Fibroblast of lung (primary cell): ENCODE results near the gene TMEM139.

Experiments
- CTCF ChIP-seq, 2 donors: IDR thresholded peaks in 1 of 2; conservative IDR thresholded peaks in 1 of 2; 1 replicate in 1 of 2; 2 replicates in 1 of 2; pipeline ENCODE4 v1.5.1; 2011 to 2012; ENCODE audit warnings: low read length in 2 of 2, control low read depth in 1 of 2, inconsistent platforms in 1 of 2, low read depth in 1 of 2, mild to moderate bottlenecking in 1 of 2
- EZH2 ChIP-seq: IDR thresholded peaks from 2 replicates; pipeline ENCODE4 v1.5.1; 2012; ENCODE audit warnings: low read length, control low read depth, mild to moderate bottlenecking; ENCODE audit errors: missing control alignments

- TF ChIP-seq CTCF (conservative IDR thresholded peaks at IDR 0.05 in 1 of 2, IDR thresholded peaks at IDR 0.05 in 1 of 2; ENCODE audit: low read depth in 1 of 2, low read length in 2 of 2) (no peak), EZH2 (no peak)
These were observed 29.4 kb downstream of the TMEM139 start for GRCh38 chr7:143314127-143314526.
